MM.1S (cell line): Measurements from ENCODE around the gene CACNA2D1.
A peak's percentile ranks its signal among the peaks of the same experiment; 100 is the strongest.

Experiments
- DNase-seq: peaks from one replicate; pipeline ENCODE4 v3.0.0-alpha.2; 2015
- H2AFZ ChIP-seq: fragments of 300-600 bp; sonication (generic); 2 replicates; pipeline ENCODE4 v1.6.0; 2016; ENCODE audit warnings: antibody characterized with exemption, low read length
- H3F3A ChIP-seq: fragments of 300-600 bp; sonication (generic); 2 replicates; pipeline ENCODE4 v1.6.1; 2016; ENCODE audit warnings: mild to moderate bottlenecking, antibody characterized with exemption, low read length, moderate library complexity, mixed read lengths; ENCODE audit not compliant: insufficient read depth
- H3K27ac ChIP-seq: fragments of 300-600 bp; sonication (generic); 2 replicates; pipeline ENCODE4 v1.5.1; 2016; ENCODE audit warnings: mild to moderate bottlenecking, low read length
- H3K27me3 ChIP-seq: fragments of 300-600 bp; sonication (generic); replicated peaks from 2 replicates; pipeline ENCODE4 v1.6.0; 2016; ENCODE audit warnings: low read length; ENCODE audit not compliant: insufficient read depth
- H3K36me3 ChIP-seq: fragments of 300-600 bp; sonication (generic); replicated peaks from 2 replicates; pipeline ENCODE4 v1.6.1; 2016; ENCODE audit warnings: mild to moderate bottlenecking, low read length, mixed read lengths; ENCODE audit not compliant: insufficient read depth
- H3K4me1 ChIP-seq: fragments of 300-600 bp; sonication (generic); 2 replicates; pipeline ENCODE4 v1.6.1; 2016; ENCODE audit warnings: low read length, mixed read lengths
- H3K4me2 ChIP-seq: fragments of 300-600 bp; sonication (generic); 2 replicates; pipeline ENCODE4 v1.6.0; 2016; ENCODE audit warnings: low read depth, low read length
- H3K4me3 ChIP-seq: fragments of 300-600 bp; sonication (generic); 2 replicates; pipeline ENCODE4 v1.5.1; 2016; ENCODE audit warnings: low read length, mixed read lengths
- H3K79me2 ChIP-seq: fragments of 300-600 bp; sonication (generic); 2 replicates; pipeline ENCODE4 v1.6.1; 2016; ENCODE audit warnings: mixed run types, low read length, mixed read lengths
- H3K9ac ChIP-seq: fragments of 300-600 bp; sonication (generic); 2 replicates; pipeline ENCODE4 v1.6.1; 2016; ENCODE audit warnings: low read length, mixed read lengths
- H3K9me2 ChIP-seq: fragments of 300-600 bp; sonication (generic); replicated peaks from 2 replicates; pipeline ENCODE4 v1.6.1; 2016; ENCODE audit warnings: mild to moderate bottlenecking, low read length, mixed read lengths; ENCODE audit not compliant: insufficient read depth
- H3K9me3 ChIP-seq: fragments of 300-600 bp; sonication (generic); replicated peaks from 2 replicates; pipeline ENCODE4 v1.6.1; 2016; ENCODE audit warnings: mild to moderate bottlenecking, low read length, mixed read lengths; ENCODE audit not compliant: insufficient read depth
- H4K20me1 ChIP-seq: fragments of 300-600 bp; sonication (generic); 2 replicates; pipeline ENCODE4 v1.6.1; 2016; ENCODE audit warnings: mild to moderate bottlenecking, low read length, moderate library complexity, mixed read lengths; ENCODE audit not compliant: insufficient read depth
- EZH2 ChIP-seq: fragments of 300-600 bp; sonication (generic); optimal IDR thresholded peaks from 2 replicates; pipeline ENCODE3; 2017; ENCODE audit warnings: low read depth, mild to moderate bottlenecking, antibody characterized with exemption, low read length, mixed read lengths
- EZH2phosphoT487 ChIP-seq: fragments of 300-600 bp; sonication (generic); IDR thresholded peaks from 2 replicates; pipeline ENCODE4 v1.6.1; 2018; ENCODE audit warnings: antibody characterized with exemption, low read length
- TF ChIP-seq, protein P1 (sequence below): fragments of 300-600 bp; sonication (generic); IDR thresholded peaks from 2 replicates; pipeline ENCODE4 v1.5.1; 2016; ENCODE audit warnings: antibody characterized with exemption, low read length, mixed read lengths

Gene CACNA2D1

DNA sequence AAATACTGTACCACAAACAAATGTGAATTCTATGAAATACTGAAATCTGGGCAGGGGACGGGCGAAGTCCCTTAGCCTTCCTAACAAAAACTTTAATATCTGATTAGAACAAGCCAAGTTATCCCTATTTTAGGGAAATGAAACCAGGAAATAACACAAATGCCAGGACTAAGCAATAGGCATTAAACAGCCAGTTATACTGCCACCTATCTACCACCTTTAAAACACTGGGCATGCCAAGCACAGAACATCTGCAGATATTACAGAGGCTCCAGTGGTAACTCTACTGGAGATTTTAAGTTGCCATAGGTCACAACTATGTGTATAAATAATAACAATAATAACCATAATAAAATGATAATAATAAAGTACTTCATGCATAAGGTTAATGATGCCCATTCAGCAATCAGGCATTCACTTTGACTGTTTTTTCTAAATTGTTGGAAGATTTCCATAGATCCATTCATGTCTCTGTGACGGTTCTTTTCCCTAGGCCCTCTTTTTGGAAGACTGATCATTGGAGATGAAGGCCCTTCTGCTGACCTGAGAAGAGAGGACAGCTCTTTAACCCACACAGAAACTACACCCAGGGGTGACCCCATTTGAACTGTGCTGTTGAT lies 195.7 kb downstream of the CACNA2D1 start:
- Histone ChIP-seq H3F3A (no peaks in the 10 kb centered on the region), H3K4me3 (no peak overlapping the region), H3K27me3 (no peaks in the 10 kb centered on the region), H3K4me2 (no peak overlapping the region), H2AFZ (no peak overlapping the region), H3K9ac (no peak overlapping the region), H3K27ac (no peak overlapping the region), H3K36me3 (no peaks in the 10 kb centered on the region), H3K9me3 (no peaks in the 10 kb centered on the region), H3K79me2 (no peaks in the 10 kb centered on the region), H3K9me2 (no peaks in the 10 kb centered on the region), H4K20me1 (no peaks in the 10 kb centered on the region), H3K4me1 (no peaks in the 10 kb centered on the region; the same call in 1 of the 2 replicates)
- peak; percentile 15 for DNase-seq
- TF ChIP-seq, protein P1, sequence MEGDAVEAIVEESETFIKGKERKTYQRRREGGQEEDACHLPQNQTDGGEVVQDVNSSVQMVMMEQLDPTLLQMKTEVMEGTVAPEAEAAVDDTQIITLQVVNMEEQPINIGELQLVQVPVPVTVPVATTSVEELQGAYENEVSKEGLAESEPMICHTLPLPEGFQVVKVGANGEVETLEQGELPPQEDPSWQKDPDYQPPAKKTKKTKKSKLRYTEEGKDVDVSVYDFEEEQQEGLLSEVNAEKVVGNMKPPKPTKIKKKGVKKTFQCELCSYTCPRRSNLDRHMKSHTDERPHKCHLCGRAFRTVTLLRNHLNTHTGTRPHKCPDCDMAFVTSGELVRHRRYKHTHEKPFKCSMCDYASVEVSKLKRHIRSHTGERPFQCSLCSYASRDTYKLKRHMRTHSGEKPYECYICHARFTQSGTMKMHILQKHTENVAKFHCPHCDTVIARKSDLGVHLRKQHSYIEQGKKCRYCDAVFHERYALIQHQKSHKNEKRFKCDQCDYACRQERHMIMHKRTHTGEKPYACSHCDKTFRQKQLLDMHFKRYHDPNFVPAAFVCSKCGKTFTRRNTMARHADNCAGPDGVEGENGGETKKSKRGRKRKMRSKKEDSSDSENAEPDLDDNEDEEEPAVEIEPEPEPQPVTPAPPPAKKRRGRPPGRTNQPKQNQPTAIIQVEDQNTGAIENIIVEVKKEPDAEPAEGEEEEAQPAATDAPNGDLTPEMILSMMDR, result peak; percentile 51
- TF ChIP-seq EZH2, result no peak

GRCh38 chr7:82244947-82245517 lies 198.5 kb downstream of the CACNA2D1 start:
- no peaks in the 10 kb centered on the region for H3K9me2 ChIP-seq
- no peak overlapping the region for H3K27ac ChIP-seq
- TF ChIP-seq, protein P1, result no peak
- TF ChIP-seq EZH2phosphoT487, result no peak
- no peak for TF ChIP-seq EZH2
- no peaks in the 10 kb centered on the region for H3K9me3 ChIP-seq
- no peaks in the 10 kb centered on the region for H3K36me3 ChIP-seq
- no peaks in the 10 kb centered on the region for H3K79me2 ChIP-seq
- H3F3A ChIP-seq, result no peaks in the 10 kb centered on the region
- H3K4me3 ChIP-seq, result no peak overlapping the region
- H2AFZ ChIP-seq, result no peak overlapping the region
- DNase-seq, result peak; percentile 16
- H4K20me1 ChIP-seq, result no peaks in the 10 kb centered on the region
- H3K4me2 ChIP-seq, result no peak overlapping the region
- no peaks in the 10 kb centered on the region for H3K27me3 ChIP-seq
- H3K9ac ChIP-seq, result no peak overlapping the region
- no peaks in the 10 kb centered on the region; the same call in 1 of the 2 replicates for H3K4me1 ChIP-seq

GRCh38 chr7:82241356-82241755 lies 202.2 kb downstream of the CACNA2D1 start:
- Histone ChIP-seq H3K9me2 (no peaks in the 10 kb centered on the region), H3K4me2 (no peak overlapping the region), H3K4me3 (no peak overlapping the region), H4K20me1 (no peaks in the 10 kb centered on the region), H3K27me3 (no peaks in the 10 kb centered on the region), H3K36me3 (no peaks in the 10 kb centered on the region), H3F3A (no peaks in the 10 kb centered on the region), H3K4me1 (no peaks in the 10 kb centered on the region; the same call in 1 of the 2 replicates), H2AFZ (no peak overlapping the region), H3K9me3 (no peaks in the 10 kb centered on the region), H3K9ac (no peak overlapping the region), H3K79me2 (no peaks in the 10 kb centered on the region), H3K27ac (no peak overlapping the region)
- TF ChIP-seq EZH2phosphoT487, result no peak
- TF ChIP-seq EZH2, result no peak
- TF ChIP-seq, protein P1, result no peak
- DNase-seq, result no peak
